K562 (cell line): ENCODE results near the gene NFKBIA. TPM values are rescaled to one million over a fixed set of nuclear protein-coding genes. Genes with fewer than 3 reads are reported as not detected.

Experiments used
- ATAC-seq: fragments of 200-7000 bp; cut with Tn5 transposase; 3 replicates; pipeline ENCODE4 v1.9.1; 2020; ENCODE audit warnings: moderate library complexity
- BruUV-seq: library from RNA; stranded (reverse); fragments of 400-500 nt; replicated peaks from 2 replicates; lab custom pipeline; 2021; lab: Mats Ljungman, UMichigan
- CTCF ChIA-PET: fragments of 300-600 bp; formaldehyde crosslinking; extraction: SDS; loops from one replicate; lab custom pipeline; 2021; ENCODE audit warnings: low intra/inter-chr PET ratio; lab: Yijun Ruan, JAX
- POLR2A ChIA-PET: fragments of 300-600, 350-650 bp; sonication (Branson Sonifier 250); formaldehyde crosslinking; extraction: SDS; loops from one replicate; lab custom pipeline; 2021; ENCODE audit warnings: antibody characterized with exemption, inconsistent platforms; lab: Yijun Ruan, JAX
- DNase-seq, 4 experiments: peaks; one replicate each; pipeline versions ENCODE4 v3.0.0 to v3.0.0-alpha.2; 2011 to 2018; ENCODE audit warnings: low spot score in 3 of 4, mixed read lengths in 3 of 4; ENCODE audit errors: extremely low read depth in 1 of 4
- FAIRE-seq: peaks from 2 replicates; lab custom pipeline; 2011; peaks lifted over from hg19 to GRCh38; lab: Jason Lieb, UNC
- H2AFZ ChIP-seq: 2 replicates; pipeline ENCODE4 v1.6.0; 2011; ENCODE audit warnings: low read depth, low read length, control low read depth, inconsistent platforms
- H3K27ac ChIP-seq: fragments of 200-600 bp; 3 replicates; pipeline ENCODE4 v1.8.0; 2011; ENCODE audit warnings: low read depth, mild to moderate bottlenecking, control low read depth, inconsistent platforms, low read length, moderate library complexity, mixed read lengths; ENCODE audit errors: extremely low read depth
- H3K27me3 ChIP-seq, 2 experiments: fragments of 300-600 bp in 1 of 2; 2 replicates in 1 of 2; 3 replicates in 1 of 2; pipeline versions ENCODE4 v1.6.0 to v1.8.0; 2011; ENCODE audit warnings: inconsistent platforms in 2 of 2, low read length in 2 of 2, mild to moderate bottlenecking in 1 of 2, mixed read lengths in 1 of 2, moderate library complexity in 1 of 2; ENCODE audit not compliant: control insufficient read depth in 2 of 2, insufficient read depth in 2 of 2
- H3K36me3 ChIP-seq: fragments of 300-600 bp; 3 replicates; pipeline ENCODE4 v1.8.0; 2011; ENCODE audit warnings: mild to moderate bottlenecking, low read length, inconsistent platforms; ENCODE audit not compliant: control insufficient read depth, insufficient read depth
- H3K4me1 ChIP-seq, 2 experiments: fragments of 200-600 bp in 1 of 2; replicated peaks in 1 of 2; 2 replicates in 1 of 2; 3 replicates in 1 of 2; pipeline versions ENCODE4 v1.5.1 to v1.8.0; 2011; ENCODE audit warnings: inconsistent platforms in 2 of 2, low read length in 2 of 2, mild to moderate bottlenecking in 1 of 2, mixed read lengths in 1 of 2, moderate library complexity in 1 of 2; ENCODE audit not compliant: control insufficient read depth in 2 of 2, insufficient read depth in 2 of 2
- H3K4me2 ChIP-seq: 2 replicates; pipeline ENCODE4 v1.6.1; 2011; ENCODE audit warnings: low read length, control low read depth, inconsistent platforms, mixed read lengths; ENCODE audit not compliant: insufficient read depth
- H3K4me3 ChIP-seq: fragments of 200-600 bp; sonication (generic), shearing (Covaris generic); 2 replicates; pipeline ENCODE4 v1.5.1; 2016; ENCODE audit warnings: control low read depth, inconsistent platforms
- H3K79me2 ChIP-seq: fragments of 200-600 bp; 3 replicates; pipeline ENCODE4 v1.8.0; 2011; ENCODE audit warnings: low read length, inconsistent platforms; ENCODE audit not compliant: control insufficient read depth, insufficient read depth
- H3K9ac ChIP-seq, 2 experiments: 2 replicates each; pipeline versions ENCODE4 v1.6.0 to v1.6.1; 2011; ENCODE audit warnings: low read depth in 2 of 2, low read length in 2 of 2, control low read depth in 1 of 2, inconsistent platforms in 1 of 2, mild to moderate bottlenecking in 1 of 2, mixed read lengths in 1 of 2; ENCODE audit not compliant: insufficient read depth in 1 of 2
- H3K9me1 ChIP-seq: one replicate; pipeline ENCODE4 v1.6.0; 2011; ENCODE audit warnings: inconsistent platforms, mild to moderate bottlenecking, low read length, moderate library complexity; ENCODE audit not compliant: control insufficient read depth, insufficient read depth
- H3K9me3 ChIP-seq: replicated peaks from 2 replicates; pipeline ENCODE4 v1.5.1; 2011; ENCODE audit warnings: low read depth, low read length, inconsistent platforms; ENCODE audit not compliant: control insufficient read depth, insufficient read depth
- H4K20me1 ChIP-seq: replicated peaks from 2 replicates; pipeline ENCODE4 v1.6.1; 2011; ENCODE audit warnings: low read length, inconsistent platforms, mixed read lengths; ENCODE audit not compliant: control insufficient read depth, insufficient read depth
- BACH1 ChIP-seq: fragments of 200-800 bp; sonication (Bioruptor generic); IDR thresholded peaks from 2 replicates; pipeline ENCODE4 v1.6.1; 2016; ENCODE audit warnings: missing genetic modification characterization, missing compliant biosample characterization
- CHD1 ChIP-seq: fragments of 200-600 bp; sonication (generic); IDR thresholded peaks from one replicate; pipeline ENCODE4 v1.6.1; 2012; ENCODE audit warnings: mild to moderate bottlenecking, moderate library complexity, low read length, inconsistent platforms
- L3MBTL2 ChIP-seq: fragments of 450-650 bp; IDR thresholded peaks from 2 replicates; pipeline ENCODE4 v1.6.1; 2016; ENCODE audit warnings: mild to moderate bottlenecking, moderate library complexity
- NFRKB ChIP-seq: fragments of 450-650 bp; IDR thresholded peaks from 2 replicates; pipeline ENCODE4 v1.6.1; 2016; ENCODE audit warnings: low read depth
- NRF1 ChIP-seq, 2 experiments: fragments of 450-650 bp; IDR thresholded peaks in 1 of 2; conservative IDR thresholded peaks in 1 of 2; 2 replicates each; pipeline ENCODE4 v1.6.1; 2014; ENCODE audit warnings: mild to moderate bottlenecking in 2 of 2
- POLR2AphosphoS5 ChIP-seq: IDR thresholded peaks from 2 replicates; pipeline ENCODE4 v1.6.1; 2011; ENCODE audit warnings: mild to moderate bottlenecking, low read depth, low read length, moderate library complexity; ENCODE audit not compliant: control insufficient read depth, insufficient read depth
- REST ChIP-seq, 2 experiments: fragments of 450-650 bp; formaldehyde crosslinking in 1 of 2; IDR thresholded peaks; 2 replicates each; pipeline versions ENCODE4 v1.4.0 to v1.6.1; 2014 to 2020; ENCODE audit warnings: mild to moderate bottlenecking in 2 of 2, borderline replicate concordance in 1 of 2, low read depth in 1 of 2
- SUPT5H ChIP-seq: fragments of 450-650 bp; IDR thresholded peaks from 2 replicates; pipeline ENCODE4 v1.6.1; 2016
- ZBTB7A ChIP-seq: IDR thresholded peaks from 2 replicates; pipeline ENCODE4 v1.6.1; 2011; ENCODE audit warnings: low read depth, mild to moderate bottlenecking, low read length, moderate library complexity, borderline replicate concordance; ENCODE audit not compliant: control insufficient read depth
- ZNF644 ChIP-seq: fragments of 200-800 bp; sonication (Bioruptor generic); IDR thresholded peaks from 2 replicates; pipeline ENCODE4 v1.6.1; 2016; ENCODE audit warnings: low read depth, missing genetic modification characterization, missing compliant biosample characterization
- WGBS: fragments of 100-300 bp; shearing (Covaris generic); methylation state at CpG from one replicate; pipeline ENCODE4 v1.1.6; 2016; ENCODE audit warnings: low coverage, mixed read lengths; ENCODE audit not compliant: insufficient coverage; ENCODE audit errors: missing lambda C conversion rate; 5-methylcytosine and 5-hydroxymethylcytosine counted together
- in situ Hi-C: fragments of 300-500 bp; cut with MboI; formaldehyde crosslinking; loops from 4 replicates; pipeline ENCODE4 v1.15.0; 2018; ENCODE audit warnings: inconsistent platforms, mixed read lengths
- intact Hi-C: fragments of 100-400 bp; cut with micrococcal nuclease; formaldehyde crosslinking; loops from 2 replicates; pipeline ENCODE4 v1.14.2; 2022
- polyA plus RNA-seq, 8 experiments: library from polyadenylated mRNA; depleted of rRNA in 4 of 8; stranded (reverse) in 5 of 8; unstranded in 3 of 8; fragments of >200 nt; fragmentation: Nextera tagmentation in 2 of 8; fragmentation: Illumina TruSeq in 1 of 8; extraction: Ambion mirVana in 2 of 8; extraction: Trizol in 1 of 8; gene quantifications; 2 replicates each; pipeline versions ENCODE4 v1.2.1 to v1.2.3, GENCODE V29; 2011 to 2014; ENCODE audit warnings: inconsistent platforms in 1 of 8, missing spikeins in 1 of 8
- total RNA-seq, 7 experiments: library from RNA; depleted of rRNA in 6 of 7; stranded (reverse); fragments of >200 nt in 6 of 7; fragmentation: Illumina TruSeq in 2 of 7; extraction: Trizol in 2 of 7; gene quantifications; 2 replicates each; pipeline versions ENCODE4 v1.2.1 to v1.2.3, GENCODE V29; 2011 to 2021; ENCODE audit warnings: low replicate concordance in 1 of 7

NFKBIA gene
- total and polyA plus RNA-seq, 9 of the 15 experiments (the other 6 are each of a cell fraction or from before 2014, with no cell fraction given), result 6.9 to 31.8 (median 18.2) TPM

GRCh38 chr14:35367056-35367372 is 37.5 kb downstream of the NFKBIA start:
- Histone ChIP-seq H3K36me3 (no peaks in the 10 kb centered on the region), H2AFZ (peak overlapping the region; percentile 92), H3K79me2 (no peaks in the 10 kb centered on the region; the same call in 2 of the 3 replicates), H3K4me3 (no peak overlapping the region), H4K20me1 (no peaks in the 10 kb centered on the region), H3K4me2 (peak overlapping the region; percentile 75; the same call in 1 of the 2 replicates), H3K27me3 (no peaks in the 10 kb centered on the region; a peak in 1 of 5 replicates), H3K9ac (peak overlapping the region; percentile 81 to 93), H3K9me1 (no peaks in the 10 kb centered on the region), H3K4me1 (peaks cover 43 to 54% of the 10 kb centered on the region in 2 experiments), H3K9me3 (0 out of 2 replicates have a peak, but pooled peaks cover 2% of the 10 kb centered on the region), H3K27ac (peak overlapping the region; percentile 99)
- ATAC-seq (peak; percentile 18), DNase-seq (peak in 1 of 4 experiments; percentile 56), FAIRE-seq (no peak)
- in situ Hi-C loops (no loop called here), intact Hi-C loops (loop anchor here (5.0 kb wide), 3 partner anchors 35 to 75 kb away; partner anchors contain the start of genes NFKBIA and PSMA6)
- ChIA-PET POLR2A (interaction anchor here (0.9 to 2.2 kb wide), 3 partner anchors 13 to 18 kb away, joined by 3 to 16 read pairs (median 4); no protein-coding TSS in a partner anchor), CTCF (no interaction called here)
- BruUV-seq, result TSS peak; percentile 97
- WGBS, result 45% methylated on average over 3 of the region's 5 CpGs
- no peak for TF ChIP-seq NRF1 (conservative IDR thresholded peaks at IDR 0.05 in 1 of 2, IDR thresholded peaks at IDR 0.05 in 1 of 2)
- 0 out of 2 replicates have a peak, but pooled peaks have one; percentile 21 for TF ChIP-seq NFRKB
- 0 out of 2 replicates have a peak, but pooled peaks have one; percentile 8 for TF ChIP-seq ZBTB7A
- TF ChIP-seq REST (IDR thresholded peaks at IDR 0.05; ENCODE audit: borderline replicate concordance), result no peak
- TF ChIP-seq REST (CRISPR knock-in tag; IDR thresholded peaks at IDR 0.05; ENCODE audit: low read depth), result no peak
- TF ChIP-seq BACH1 (tag), result 0 out of 2 replicates have a peak, but pooled peaks have one; percentile 29
- peak; percentile 62 for TF ChIP-seq POLR2AphosphoS5
- TF ChIP-seq ZNF644 (tag), result 0 out of 2 replicates have a peak, but pooled peaks have one; percentile 26
- TF ChIP-seq L3MBTL2, result no peak
- peak; percentile 39; the same call in 1 of the 2 replicates for TF ChIP-seq SUPT5H
- TF ChIP-seq CHD1, result no peak
